Measurements from ENCODE around the gene DNAJC1.
"Not testable (repeated sequence)": the region's sequence is repeated elsewhere in the genome, so short reads cannot be mapped to it uniquely, and the experiment has no call there.

Gene DNAJC1, protein sequence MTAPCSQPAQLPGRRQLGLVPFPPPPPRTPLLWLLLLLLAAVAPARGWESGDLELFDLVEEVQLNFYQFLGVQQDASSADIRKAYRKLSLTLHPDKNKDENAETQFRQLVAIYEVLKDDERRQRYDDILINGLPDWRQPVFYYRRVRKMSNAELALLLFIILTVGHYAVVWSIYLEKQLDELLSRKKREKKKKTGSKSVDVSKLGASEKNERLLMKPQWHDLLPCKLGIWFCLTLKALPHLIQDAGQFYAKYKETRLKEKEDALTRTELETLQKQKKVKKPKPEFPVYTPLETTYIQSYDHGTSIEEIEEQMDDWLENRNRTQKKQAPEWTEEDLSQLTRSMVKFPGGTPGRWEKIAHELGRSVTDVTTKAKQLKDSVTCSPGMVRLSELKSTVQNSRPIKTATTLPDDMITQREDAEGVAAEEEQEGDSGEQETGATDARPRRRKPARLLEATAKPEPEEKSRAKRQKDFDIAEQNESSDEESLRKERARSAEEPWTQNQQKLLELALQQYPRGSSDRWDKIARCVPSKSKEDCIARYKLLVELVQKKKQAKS
- 24.4 to 46.7 (median 36.0) reads per million in 18 experiments for total RNA-seq

DNA sequence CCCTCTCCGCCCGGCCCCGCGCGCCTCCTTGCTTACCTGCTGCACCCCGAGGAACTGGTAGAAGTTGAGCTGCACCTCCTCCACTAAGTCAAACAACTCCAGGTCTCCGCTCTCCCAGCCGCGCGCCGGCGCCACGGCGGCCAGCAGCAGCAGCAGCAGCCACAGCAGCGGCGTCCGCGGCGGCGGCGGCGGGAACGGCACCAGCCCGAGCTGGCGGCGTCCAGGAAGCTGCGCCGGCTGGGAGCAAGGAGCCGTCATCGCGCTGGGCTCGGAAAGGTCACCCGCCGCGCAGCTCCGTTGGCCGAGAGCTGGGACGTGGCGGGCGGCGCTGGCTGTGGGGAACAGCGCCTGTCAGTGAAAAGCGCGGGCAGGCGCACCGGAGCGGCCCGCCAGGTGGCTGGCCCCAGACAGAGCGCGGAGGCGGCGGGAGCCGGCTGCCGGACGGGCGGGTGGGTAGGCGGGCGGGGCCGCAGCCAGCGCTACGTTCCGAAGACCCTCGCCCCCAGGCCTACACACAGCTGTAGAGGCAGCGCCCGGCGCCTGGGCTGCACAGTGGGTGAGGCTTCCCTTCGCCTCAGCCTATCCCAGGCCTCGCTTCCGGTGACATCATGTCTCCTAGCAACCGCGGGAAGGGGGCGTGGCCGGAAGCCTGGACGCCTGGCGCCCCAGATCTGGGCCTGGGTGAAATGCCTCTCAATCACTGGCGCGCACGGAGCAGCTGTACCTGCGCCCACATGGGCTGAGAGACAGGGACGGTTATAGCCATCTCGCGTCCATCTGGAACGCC is at the start of gene DNAJC1:
TSS of gene DNAJC1 (minus strand) at position 554 of the 787 bp plus-strand sequence. CDS start at position 258, 296 bp downstream.
- DNase-seq = peak; percentile 95 to 97

DNA sequence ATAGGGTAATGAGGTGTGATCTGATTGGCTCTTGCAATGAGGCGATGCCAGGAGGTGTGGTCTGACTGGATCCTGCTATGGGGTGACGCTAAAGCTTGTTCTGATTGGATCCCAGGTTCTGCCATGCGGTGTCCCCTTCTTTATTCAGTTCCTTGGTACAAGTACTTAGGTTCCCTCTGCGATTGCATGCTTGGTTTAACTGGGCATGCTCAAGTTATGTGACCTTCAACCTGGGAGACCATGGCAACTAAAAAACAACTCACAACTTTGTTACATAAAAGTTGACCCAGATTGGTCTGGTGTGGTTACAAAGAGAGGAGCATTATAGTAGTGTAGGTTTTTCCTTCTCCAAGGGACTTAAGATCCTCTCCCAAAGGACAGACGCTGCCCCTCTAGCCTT is 49.5 kb upstream of the DNAJC1 start:
- no peak for DNase-seq

DNA sequence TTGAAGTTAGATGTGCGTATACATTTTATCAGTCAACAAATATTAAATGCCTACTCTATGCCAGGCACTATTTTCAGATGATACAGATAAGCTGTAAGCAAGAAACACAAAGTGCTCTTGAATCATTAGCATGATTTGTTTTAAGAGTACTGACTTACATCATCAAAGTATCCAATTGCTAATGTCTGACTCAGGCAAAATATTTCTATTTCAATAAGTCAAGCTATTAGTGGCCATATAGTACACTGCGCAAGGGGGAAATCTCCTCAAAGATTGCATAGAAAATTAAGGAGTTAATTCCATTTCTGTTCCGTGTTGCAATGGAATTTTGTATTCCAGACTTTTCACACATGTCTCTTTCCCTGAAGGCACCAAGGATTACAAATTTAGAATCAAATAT is 46.1 kb upstream of the DNAJC1 start:
- no peak for DNase-seq

DNA sequence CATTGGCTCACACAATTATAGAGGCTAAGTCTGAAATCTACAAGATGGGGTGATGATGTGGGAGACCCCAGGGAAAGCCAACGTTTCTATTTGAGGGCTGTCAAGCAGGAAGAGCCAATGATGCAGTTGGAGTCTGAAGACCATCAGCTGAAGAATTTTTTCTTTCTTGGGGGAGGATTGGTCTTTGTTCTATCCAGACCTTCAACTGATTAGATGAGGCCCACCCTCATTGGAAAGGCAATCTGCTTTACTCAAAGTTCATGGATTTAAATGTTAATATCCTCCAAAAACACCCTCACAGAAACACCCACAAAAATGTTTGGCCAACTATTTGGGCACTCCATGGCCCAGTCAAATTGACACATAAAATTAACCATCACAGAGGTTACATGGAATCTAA is 44.3 kb upstream of the DNAJC1 start:
- no peak for DNase-seq

DNA sequence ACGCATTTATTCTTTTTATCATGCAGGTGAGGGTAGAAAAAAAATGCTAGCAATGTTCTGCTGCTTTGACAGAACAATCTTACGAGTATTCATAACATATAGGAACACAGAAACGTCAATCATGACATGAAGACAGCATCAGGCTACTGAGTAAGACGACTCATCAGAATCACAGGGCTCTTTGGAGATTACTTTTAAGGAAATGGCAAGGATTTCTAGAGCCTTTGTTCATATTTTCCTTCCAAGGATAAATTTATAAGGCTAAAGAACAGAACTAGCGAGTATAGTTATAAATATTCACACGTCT is 39.8 kb upstream of the DNAJC1 start:
- no peak for DNase-seq

DNA sequence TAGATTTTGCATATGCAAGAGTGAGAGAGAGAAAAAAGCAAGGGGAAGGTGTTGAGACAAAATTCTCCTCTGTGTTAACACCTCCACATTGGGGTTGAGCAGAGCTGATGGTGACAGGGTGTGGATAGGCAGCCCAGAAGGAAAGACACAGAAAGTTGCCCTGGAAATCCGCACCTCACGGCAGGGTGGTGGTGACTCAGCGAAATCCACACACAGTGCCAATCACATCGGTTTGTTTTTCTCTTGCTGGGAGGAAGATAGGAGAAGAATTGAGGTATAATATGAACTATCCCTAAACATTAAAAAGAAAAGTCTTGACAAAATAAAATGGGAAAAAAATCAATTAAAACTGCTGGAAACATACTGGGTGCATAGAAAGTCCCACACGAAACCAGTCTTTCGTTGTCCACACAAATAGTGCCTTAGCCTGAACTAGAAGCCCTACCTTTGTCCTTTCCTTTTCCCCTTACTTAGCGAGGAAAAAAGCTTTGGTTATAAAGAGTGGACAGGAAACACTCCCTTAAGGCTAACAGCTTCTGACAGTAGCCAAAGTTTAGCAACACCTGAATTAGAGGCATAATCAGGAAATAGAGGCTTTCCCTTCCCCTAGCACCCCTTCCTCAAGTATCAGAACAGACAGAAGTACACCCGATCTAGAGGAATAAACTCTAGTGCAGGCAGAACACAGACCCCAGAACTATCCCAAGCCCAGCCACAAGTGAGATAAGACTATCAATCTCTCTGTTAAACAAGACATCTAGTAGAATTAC is 39.2 kb upstream of the DNAJC1 start:
- DNase-seq = no peak

DNA sequence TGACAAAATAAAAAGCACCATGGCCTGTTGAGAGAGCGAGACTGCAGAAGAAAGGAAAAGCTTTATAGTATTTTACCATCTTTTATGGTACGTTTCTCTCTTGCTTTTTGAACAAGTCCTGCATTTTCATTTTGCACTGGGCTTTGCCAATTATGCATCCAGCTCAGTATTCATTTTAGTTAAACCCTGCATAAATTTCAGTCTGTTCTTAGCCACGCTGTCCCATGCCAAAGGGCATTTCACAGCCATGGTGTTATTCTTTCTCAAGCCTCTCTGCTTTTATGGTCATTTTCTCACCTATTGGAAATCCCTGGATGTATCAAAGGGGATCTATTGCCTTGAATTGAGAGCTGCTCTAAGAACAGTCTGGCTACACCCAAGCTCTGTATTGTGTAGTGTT is 30.8 kb upstream of the DNAJC1 start:
- DNase-seq = no peak

DNA sequence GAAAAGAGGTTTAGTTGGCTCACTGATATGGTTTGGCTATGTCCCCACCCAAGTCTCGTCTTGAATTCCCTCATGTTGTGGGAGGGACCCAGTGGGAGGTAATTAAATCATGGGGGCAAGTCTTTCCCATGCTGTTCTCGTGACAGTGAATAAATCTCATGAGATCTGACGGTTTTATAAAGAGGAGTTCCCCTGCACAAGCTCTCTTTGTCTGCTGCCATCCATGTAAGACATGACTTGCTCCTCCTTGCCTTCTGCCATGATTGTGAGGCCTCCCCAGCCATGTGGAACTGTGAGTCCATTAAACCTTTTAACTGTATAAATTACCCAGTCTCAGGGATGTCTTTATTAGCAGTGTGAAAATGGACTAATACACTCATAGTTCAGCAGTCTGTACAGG is 28.7 kb upstream of the DNAJC1 start:
- not testable (repeated sequence) for DNase-seq

DNA sequence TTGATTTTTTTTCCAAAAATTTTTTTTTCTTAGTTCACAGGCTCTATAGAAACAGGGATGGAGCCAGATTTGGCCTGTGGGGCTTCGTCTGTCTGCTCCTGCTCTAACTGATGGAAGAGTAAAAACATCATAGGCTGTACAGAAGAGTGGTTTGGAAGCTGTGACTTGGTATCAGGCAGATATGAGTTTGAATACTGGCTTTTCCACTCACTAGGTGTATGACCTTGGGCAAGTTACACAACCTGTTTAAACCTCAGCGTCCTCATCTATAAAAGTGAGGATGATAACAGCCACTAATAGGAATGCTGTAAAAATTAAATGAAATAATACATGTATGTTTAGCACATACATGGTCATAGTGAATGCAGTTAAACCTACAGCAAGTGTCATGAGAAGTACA is 26.9 kb upstream of the DNAJC1 start:
- DNase-seq = no peak

DNA sequence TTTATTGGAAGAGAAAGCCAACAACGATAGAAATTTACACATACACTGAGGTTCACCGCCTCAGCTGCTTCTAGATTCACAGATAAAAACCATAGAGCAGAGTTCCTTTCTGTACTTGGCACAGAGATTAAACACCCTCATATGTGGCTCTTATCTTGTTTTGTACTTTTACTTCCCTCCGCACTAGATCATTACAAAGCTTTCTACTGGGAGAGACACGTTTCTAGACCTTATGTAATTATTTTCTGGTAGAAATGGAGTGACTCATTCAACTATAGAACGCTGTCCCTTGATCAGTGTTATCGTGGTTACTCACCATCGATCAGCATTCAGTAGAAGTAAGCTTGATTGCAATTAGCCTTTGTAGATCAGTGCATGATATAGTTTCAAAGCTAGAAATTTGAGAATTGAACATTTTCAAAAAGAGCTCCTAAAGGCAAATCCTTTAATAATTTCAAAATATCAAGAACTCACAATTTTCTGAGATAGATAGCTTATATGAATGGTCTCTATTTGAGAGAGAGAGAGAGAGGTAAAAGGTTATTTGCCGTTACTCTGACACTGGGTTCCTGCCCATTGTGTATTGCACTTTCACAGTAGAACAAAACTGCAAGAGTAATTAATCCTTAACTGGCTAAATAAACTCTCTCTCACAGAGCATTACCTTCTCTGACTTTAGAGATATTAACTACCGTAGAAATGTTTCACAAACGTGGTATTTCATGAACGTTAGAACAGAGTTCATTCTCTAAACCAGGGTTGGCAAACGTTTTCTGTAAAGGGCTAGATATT is 26.1 kb upstream of the DNAJC1 start:
- no peak for DNase-seq

DNA sequence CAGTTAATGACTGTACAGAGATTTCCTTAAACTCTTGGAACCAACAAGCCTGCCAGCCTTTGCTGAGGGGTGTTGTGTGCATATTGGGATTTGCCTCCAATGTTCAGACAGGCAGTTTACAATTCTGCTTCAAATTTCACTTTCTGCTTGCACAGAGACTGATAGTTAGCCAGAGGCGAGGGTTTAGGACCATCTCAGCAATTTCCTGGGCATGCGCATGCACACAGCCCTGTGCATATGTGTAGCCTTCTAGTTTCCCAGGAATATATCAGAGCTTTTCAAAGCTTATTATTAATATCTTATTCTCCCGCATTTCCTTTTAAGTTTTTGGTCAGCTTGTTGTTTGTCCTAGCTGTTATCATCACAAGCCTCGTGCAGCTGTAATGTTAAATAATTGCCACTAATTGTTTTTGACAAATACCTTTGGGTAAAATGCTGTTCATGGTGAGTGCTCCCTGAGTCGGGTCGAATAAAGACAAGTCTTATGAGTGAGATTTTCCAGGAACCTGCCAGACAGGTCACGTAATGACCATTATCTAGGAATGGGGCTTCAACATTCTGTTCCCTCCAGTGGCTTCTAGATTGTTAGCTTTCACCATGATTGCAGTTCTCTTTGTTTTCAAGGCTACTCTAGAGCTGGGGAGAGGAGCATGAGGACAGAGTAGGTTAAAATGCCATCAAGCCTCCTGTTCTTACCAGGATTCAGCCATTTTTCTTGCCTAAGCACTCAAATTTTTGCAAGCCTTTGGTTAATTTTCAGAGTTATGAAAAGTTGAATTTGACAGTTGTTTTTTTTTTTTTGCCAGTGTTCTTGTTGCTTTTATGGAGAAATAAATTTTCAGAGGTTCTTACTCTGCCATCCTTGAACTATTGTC is 24.1 kb upstream of the DNAJC1 start:
- no peak for DNase-seq

DNA sequence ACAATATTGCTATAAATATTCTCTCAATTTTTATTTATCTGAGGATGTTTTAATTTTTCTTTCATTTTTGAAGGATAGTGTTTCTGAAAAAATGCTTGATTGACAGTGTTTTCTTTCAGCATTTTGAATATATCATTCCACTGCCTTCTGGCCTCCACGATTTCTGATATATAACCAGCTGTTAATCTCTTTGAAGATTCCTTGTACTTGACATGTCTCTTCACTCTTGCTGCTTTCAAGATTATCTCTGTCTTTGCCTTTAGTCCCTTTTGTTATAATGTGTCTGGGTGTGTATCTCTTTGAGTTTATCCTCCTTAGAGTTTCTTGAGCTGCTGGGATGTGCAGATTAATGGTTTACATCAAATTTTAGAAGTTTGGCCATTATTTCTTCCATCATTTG is 22.8 kb upstream of the DNAJC1 start:
- DNase-seq = no peak

DNA sequence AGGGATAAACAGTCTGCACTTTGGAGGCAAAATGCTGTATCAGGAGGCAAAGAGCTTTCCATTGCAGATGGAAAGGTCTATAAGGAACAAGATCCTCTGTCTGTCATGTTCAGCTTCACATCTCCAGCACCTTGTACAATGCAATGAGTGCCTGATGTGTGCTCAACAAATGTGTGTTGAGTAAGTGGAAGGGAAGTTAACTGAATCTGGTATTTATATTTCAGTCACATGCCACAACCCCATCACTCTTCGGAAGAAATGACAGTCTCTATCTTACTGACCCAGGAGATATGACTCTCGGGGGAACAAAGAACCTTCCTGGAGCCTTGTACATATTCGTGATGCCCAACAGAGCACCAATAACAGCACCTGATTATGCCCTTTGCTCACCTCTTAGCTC is 20.0 kb upstream of the DNAJC1 start:
- DNase-seq = no peak

DNA sequence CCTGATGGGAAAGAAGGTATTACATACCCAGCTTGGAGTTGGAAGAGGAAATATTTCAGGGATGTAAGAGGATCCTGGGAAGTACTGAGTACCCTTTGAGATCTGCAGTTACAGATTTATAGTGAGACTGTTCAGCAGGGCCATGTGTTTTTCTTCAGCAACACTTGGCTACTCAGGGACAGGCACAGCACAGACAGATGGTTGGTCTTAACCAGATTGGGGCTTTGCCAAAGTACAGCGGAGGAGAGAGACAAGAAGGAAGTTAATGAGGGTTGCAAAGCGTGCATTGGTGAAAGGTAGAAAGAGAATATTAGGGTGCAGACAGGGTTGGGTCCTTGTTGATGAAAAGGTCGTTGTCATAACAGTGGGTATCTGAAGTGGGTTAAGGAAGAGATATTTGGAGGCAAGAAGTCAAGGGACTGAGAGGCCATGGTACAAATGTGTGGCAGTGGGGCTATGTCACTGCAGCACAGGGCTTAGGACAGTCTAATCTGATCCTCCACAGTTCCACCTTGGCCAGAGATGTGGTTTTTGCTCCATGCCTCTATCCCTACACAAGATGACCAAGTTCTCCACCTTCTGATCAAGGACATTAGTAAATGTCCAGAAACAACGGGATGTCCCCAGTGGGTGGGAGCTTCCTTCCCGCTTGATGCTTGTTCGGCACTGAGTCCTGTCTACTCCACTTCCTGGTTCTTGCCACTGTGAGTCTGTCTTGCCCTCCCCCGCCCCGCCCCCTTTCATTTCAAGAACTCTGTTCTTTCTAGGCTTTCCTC is 18.9 kb upstream of the DNAJC1 start:
- peak; percentile 51 to 64 for DNase-seq

DNA sequence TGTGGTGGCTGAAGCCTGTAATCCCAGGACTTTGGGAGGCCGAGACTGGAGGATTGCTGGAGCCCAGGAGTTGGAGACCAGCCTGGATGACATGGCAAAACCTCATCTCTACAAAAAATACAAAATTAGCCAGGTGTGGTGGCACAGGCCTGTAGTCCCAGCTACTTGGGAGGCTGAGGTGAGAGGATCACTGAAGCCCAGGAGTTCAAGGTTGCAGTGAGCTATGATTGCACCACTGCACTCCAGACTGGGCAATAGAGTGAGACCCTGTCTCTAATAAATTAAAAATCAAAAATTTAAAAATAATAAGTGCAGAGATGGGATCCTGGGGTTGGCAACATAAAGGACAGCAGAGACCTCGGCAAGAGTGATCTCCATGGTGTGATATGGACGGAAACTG is 17.6 kb upstream of the DNAJC1 start:
- not testable (repeated sequence) for DNase-seq

DNA sequence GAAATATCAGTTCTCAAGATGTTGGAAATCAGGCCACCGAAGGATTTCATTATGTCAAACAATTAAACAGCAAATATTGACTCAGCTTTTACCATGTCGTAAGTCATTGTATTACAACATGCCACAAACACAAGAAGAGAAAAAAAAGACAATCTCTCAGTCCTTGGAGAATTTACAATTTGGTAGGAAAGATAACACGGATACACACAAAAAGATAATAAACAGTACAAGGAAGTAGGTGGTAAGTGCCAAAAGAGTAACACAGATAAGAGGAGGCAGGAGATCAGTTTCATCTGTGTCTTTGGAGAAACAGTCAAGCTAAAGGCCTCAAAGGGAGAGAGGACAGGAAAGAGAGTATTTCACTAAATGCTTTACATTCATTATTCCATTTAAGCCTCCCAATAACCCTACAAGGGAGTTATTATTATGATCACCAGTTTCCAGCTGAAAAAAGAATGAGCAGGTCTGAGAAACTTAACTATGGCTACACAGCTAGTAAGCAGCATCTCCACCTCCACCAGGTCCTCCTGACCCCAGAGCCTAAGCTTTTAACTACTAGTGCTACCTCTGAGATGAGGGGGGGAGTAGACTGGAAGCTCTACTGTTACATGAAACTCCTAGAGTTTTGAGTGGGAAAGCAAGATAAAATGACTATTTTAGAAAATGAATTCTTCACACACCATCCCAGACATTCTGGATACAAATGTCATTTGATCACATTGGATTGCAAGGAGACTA is 13.9 kb upstream of the DNAJC1 start:
- peak in 1 of 2 donors; percentile 24 for DNase-seq

DNA sequence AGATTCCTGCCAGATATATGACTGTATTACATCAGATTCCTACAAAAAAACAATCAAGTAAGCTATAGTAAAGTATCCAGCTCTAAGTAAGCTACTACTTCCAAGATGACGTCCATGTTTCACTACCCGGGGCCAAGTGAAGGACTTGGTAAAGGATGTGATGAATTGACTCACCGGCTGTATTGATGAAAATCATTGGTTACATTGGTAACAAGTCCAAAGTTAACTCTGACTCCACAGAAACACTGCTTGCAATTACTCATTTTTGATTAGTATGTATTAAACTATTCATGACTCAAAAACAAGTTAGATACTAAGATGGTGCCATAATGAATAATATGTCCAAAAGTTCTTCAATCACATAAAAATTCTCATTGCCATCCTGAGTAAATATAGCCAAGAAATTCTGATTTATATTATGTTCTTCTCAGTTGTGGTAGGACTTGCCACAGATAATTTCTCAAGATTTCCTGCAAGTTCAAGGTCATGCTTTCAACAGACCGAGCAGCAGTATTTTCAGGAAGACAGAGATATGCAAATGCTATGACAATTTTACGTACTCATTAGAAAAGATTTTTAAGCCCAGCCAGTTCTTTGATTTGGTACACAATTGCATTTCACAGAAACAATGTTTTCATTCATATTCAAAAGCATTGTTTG is 12.6 kb upstream of the DNAJC1 start:
- peak in 1 of 2 donors; percentile 26 for DNase-seq

DNA sequence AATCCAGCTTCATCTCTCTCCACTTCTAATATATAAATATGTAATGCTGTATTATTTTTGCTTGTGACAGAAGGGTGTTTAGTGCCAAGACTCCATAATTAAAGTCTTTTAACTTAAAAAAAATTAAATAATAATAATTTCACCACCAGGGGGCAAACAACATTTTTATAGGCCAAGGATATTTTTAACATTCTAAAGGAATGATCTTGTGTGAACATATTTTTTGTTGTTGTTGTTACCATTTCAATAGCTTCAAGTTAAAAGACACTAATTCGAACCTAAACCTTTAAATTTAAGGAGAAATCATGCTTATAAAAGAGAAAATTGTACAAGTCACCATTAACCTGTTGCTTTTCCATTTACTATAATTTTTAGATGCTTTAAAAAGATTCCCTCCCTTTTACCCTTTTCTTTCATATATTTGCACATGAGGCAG is 7.5 kb upstream of the DNAJC1 start:
- peak in 1 of 2 donors; percentile 59 for DNase-seq

DNA sequence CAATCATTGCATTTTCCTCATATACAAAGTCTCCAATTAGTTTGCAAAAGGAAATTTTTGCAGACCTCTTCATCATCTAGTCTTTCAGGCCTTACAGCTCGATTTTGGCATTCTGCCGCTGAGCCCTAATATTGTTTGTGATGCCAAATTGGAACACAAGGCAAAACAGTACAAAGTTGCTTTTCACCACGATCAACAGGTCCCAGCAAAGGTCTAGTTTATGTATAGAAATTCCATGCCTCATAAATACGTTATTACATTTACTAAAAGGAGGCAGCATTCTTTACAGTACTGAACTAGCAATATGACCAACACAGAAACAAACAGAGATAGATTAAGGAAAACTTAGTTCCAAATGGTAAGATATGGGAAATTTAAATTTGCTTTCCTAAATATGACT is 7.0 kb upstream of the DNAJC1 start:
- no peak for DNase-seq

Data from inflammatory macrophage (primary cell).